WTC11 (cell line): ENCODE data around the gene CDKN2AIPNL.

Experiments
- ELF4 ChIP-seq: sonication (generic); formaldehyde crosslinking; IDR thresholded peaks from 2 replicates; pipeline ENCODE4 v1.8.1; 2022; ENCODE audit warnings: low read depth, mild to moderate bottlenecking, moderate library complexity, missing genetic modification reagents
- ETV6 ChIP-seq: sonication (generic); formaldehyde crosslinking; IDR thresholded peaks from 2 replicates; pipeline ENCODE4 v1.8.1; 2022; ENCODE audit warnings: mild to moderate bottlenecking, missing genetic modification reagents
- SP1 ChIP-seq: sonication (generic); formaldehyde crosslinking; conservative IDR thresholded peaks from 2 replicates; pipeline ENCODE4 v1.8.1; 2022; ENCODE audit warnings: missing genetic modification reagents
- TCF7 ChIP-seq: sonication (generic); formaldehyde crosslinking; IDR thresholded peaks from 2 replicates; pipeline ENCODE4 v1.8.0; 2022; ENCODE audit warnings: mild to moderate bottlenecking, low read depth, missing genetic modification reagents, moderate library complexity
- ZBTB21 ChIP-seq: sonication (generic); formaldehyde crosslinking; IDR thresholded peaks from 2 replicates; pipeline ENCODE4 v1.8.1; 2023; ENCODE audit warnings: mild to moderate bottlenecking, missing genetic modification reagents, borderline replicate concordance
- TF ChIP-seq, protein P1 (sequence below): fragments of 200-600 bp; IDR thresholded peaks from 2 replicates; pipeline ENCODE4 v1.8.0; 2022; ENCODE audit warnings: antibody characterized with exemption

DNA sequence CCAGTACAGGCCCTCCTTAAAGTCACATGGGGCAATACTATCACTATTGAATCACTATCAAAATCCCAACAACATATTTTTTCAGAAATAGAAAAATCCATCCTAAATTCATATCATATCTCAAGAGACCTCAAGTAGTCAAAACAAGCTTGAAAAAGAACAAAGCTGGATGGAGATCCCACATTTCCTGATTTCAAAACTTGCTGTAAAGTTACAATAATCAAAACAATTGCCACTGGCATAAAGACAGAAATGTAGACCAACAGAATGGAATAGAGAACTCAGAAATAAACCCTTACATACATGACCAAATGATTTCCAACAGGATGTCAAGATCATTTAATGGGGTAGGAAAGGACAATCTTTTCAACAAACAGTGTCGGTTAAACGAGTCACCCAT is 41.3 kb upstream of the CDKN2AIPNL start:
- TF ChIP-seq ELF4 (CRISPR knock-in tag), result no peak
- TF ChIP-seq ZBTB21 (CRISPR knock-in tag), result no peak
- TF ChIP-seq ETV6, result no peak
- TF ChIP-seq SP1 (CRISPR knock-in tag), result no peak
- TF ChIP-seq, protein P1, sequence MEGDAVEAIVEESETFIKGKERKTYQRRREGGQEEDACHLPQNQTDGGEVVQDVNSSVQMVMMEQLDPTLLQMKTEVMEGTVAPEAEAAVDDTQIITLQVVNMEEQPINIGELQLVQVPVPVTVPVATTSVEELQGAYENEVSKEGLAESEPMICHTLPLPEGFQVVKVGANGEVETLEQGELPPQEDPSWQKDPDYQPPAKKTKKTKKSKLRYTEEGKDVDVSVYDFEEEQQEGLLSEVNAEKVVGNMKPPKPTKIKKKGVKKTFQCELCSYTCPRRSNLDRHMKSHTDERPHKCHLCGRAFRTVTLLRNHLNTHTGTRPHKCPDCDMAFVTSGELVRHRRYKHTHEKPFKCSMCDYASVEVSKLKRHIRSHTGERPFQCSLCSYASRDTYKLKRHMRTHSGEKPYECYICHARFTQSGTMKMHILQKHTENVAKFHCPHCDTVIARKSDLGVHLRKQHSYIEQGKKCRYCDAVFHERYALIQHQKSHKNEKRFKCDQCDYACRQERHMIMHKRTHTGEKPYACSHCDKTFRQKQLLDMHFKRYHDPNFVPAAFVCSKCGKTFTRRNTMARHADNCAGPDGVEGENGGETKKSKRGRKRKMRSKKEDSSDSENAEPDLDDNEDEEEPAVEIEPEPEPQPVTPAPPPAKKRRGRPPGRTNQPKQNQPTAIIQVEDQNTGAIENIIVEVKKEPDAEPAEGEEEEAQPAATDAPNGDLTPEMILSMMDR, result no peak
- TF ChIP-seq TCF7 (CRISPR knock-in tag), result no peak
